T-cell (primary cell): ENCODE data around the gene AGPAT4. TPM values are rescaled to one million over a fixed set of nuclear protein-coding genes. Genes with fewer than 3 reads are reported as not detected.

Experiments
- ATAC-seq, 4 experiments: fragments of 200-7000 bp in 3 of 4; fragments of 150-1000 bp in 1 of 4; cut with Tn5 transposase; replicated peaks in 1 of 4; 1 replicate in 3 of 4; 2 replicates in 1 of 4; pipeline ENCODE4 v1.10.0; 2021; ENCODE audit warnings: moderate library complexity in 3 of 4, mild to moderate bottlenecking in 2 of 4, moderate number of reproducible peaks in 1 of 4
- CTCF ChIA-PET, 2 donors: fragments of 300-600 bp; sonication (Branson Sonifier 250); formaldehyde crosslinking; loops; one replicate each; lab custom pipeline; 2022; ENCODE audit warnings: antibody characterized with exemption in 2 of 2; lab: Charles Lee
- POLR2A ChIA-PET, 2 donors: fragments of 300-600 bp; sonication (Branson Sonifier 250); formaldehyde crosslinking; loops; one replicate each; lab custom pipeline; 2022; ENCODE audit warnings: antibody characterized with exemption in 2 of 2; lab: Charles Lee
- DNase-seq, 35 experiments: peaks; one replicate each; pipeline versions ENCODE4 v3.0.0 to v3.0.0-alpha.2; 2013 to 2023
- H3K27ac ChIP-seq: one replicate; pipeline ENCODE4 v1.5.1; 2013; ENCODE audit warnings: low read length
- H3K27me3 ChIP-seq, 2 experiments: replicated peaks in 1 of 2; 1 replicate in 1 of 2; 2 replicates in 1 of 2; pipeline versions ENCODE4 v1.6.1 to v1.7.0; 2013; ENCODE audit warnings: low read length in 1 of 2, mixed read lengths in 1 of 2; ENCODE audit not compliant: control insufficient read depth in 2 of 2, insufficient read depth in 2 of 2; ENCODE audit errors: extremely low read depth in 1 of 2
- H3K36me3 ChIP-seq, 2 donors: 1 replicate in 1 of 2; 2 replicates in 1 of 2; pipeline versions ENCODE4 v1.6.1 to v1.7.0; 2013; ENCODE audit warnings: low read length in 1 of 2; ENCODE audit not compliant: control insufficient read depth in 2 of 2, insufficient read depth in 1 of 2; ENCODE audit errors: extremely low read depth in 1 of 2
- H3K4me1 ChIP-seq, 2 experiments: 1 replicate in 1 of 2; 2 replicates in 1 of 2; pipeline versions ENCODE4 v1.6.1 to v1.7.0; 2013; ENCODE audit warnings: low read length in 2 of 2, mixed read lengths in 1 of 2; ENCODE audit not compliant: insufficient read depth in 2 of 2, control insufficient read depth in 1 of 2; ENCODE audit errors: extremely low read depth in 1 of 2
- H3K4me3 ChIP-seq, 2 donors: 1 replicate in 1 of 2; 2 replicates in 1 of 2; pipeline versions ENCODE4 v1.5.1 to v1.7.0; 2013; ENCODE audit warnings: mild to moderate bottlenecking in 2 of 2, low read length in 1 of 2, moderate library complexity in 1 of 2; ENCODE audit not compliant: control insufficient read depth in 1 of 2; ENCODE audit errors: extremely low read depth in 1 of 2
- H3K9me3 ChIP-seq: 2 replicates; pipeline ENCODE4 v1.7.0; 2013
- H3K27ac Mint-ChIP-seq, 2 donors: one replicate each; pipeline ENCODE4 v1.8.0; 2020 to 2021; ENCODE audit warnings: mild to moderate bottlenecking in 2 of 2, mixed read lengths in 2 of 2
- H3K27me3 Mint-ChIP-seq, 2 donors: one replicate each; pipeline ENCODE4 v1.8.0; 2021 to 2022; ENCODE audit warnings: mixed read lengths in 2 of 2
- H3K36me3 Mint-ChIP-seq: one replicate; pipeline ENCODE4 v1.8.0; 2021; ENCODE audit warnings: mixed read lengths
- H3K4me1 Mint-ChIP-seq, 3 donors: one replicate each; pipeline ENCODE4 v1.8.0; 2020 to 2022; ENCODE audit warnings: mixed read lengths in 3 of 3, mild to moderate bottlenecking in 1 of 3
- H3K4me3 Mint-ChIP-seq, 3 donors: one replicate each; pipeline ENCODE4 v1.8.0; 2020 to 2022; ENCODE audit warnings: mild to moderate bottlenecking in 3 of 3, mixed read lengths in 3 of 3, moderate library complexity in 3 of 3
- H3K9me3 Mint-ChIP-seq, 3 donors: one replicate each; pipeline ENCODE4 v1.8.0; 2020 to 2022; ENCODE audit warnings: mixed read lengths in 3 of 3
- WGBS: methylation state at CpG from one replicate; pipeline ENCODE4 v1.1.5; 2013; ENCODE audit warnings: missing lambda C conversion rate; ENCODE audit not compliant: insufficient coverage; 5-methylcytosine and 5-hydroxymethylcytosine counted together
- total RNA-seq, 35 experiments: library from RNA in 6 of 35; stranded (reverse) in 6 of 35; fragments of 120-200 nt in 1 of 35; gene quantifications; one replicate each; pipeline versions ENCODE4 v1.2.1 to v1.2.4 and lab custom pipeline; 2013 to 2026

Gene AGPAT4
- total RNA-seq, 5 donors from 2014 or later (not counting 1 experiment from before 2014, with no cell fraction given): 5.6 to 15.0 (median 6.3) TPM

DNA sequence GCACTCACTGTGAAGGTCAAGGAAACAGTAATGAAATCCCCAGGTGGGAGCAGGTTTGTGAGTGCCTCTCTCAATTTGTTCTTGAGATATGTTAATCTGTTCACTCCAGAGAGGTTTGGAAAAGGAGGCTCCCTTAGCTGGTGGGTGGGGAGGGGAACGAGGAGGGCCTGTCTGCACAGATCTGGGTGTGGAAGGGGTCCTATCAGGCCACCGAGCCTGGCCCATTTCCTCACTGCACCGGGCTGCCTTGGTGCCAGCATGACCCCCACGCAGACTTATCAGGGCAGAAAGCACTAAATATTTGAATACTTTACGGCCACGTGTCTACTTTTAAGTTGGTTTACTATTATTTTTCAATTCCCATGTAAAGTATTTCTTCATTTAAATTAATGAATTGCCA lies 8.3 kb downstream of the AGPAT4 start:
- Histone ChIP-seq H3K9me3 (no peaks in the 10 kb centered on the region), H3K4me1 (no peaks in the 10 kb centered on the region), H3K4me3 (no peak overlapping the region), H3K27ac (no peak overlapping the region), H3K27me3 (no peaks in the 10 kb centered on the region), H3K36me3 (peaks cover 0 to 3% of the 10 kb centered on the region in 2 donors)
- Mint-ChIP-seq H3K4me3 (no peak overlapping the region), H3K27ac (no peak overlapping the region), H3K27me3 (no peaks in the 10 kb centered on the region), H3K9me3 (no peaks in the 10 kb centered on the region), H3K36me3 (peaks cover 21% of the 10 kb centered on the region), H3K4me1 (peaks cover 0 to 2% (median 0%) of the 10 kb centered on the region in 3 donors)
- DNase-seq (no peak), ATAC-seq (no peak)
- POLR2A ChIA-PET: no interaction called here
- WGBS: 90% methylated on average over 2 of the region's 6 CpGs
- CTCF ChIA-PET: no interaction called here

DNA sequence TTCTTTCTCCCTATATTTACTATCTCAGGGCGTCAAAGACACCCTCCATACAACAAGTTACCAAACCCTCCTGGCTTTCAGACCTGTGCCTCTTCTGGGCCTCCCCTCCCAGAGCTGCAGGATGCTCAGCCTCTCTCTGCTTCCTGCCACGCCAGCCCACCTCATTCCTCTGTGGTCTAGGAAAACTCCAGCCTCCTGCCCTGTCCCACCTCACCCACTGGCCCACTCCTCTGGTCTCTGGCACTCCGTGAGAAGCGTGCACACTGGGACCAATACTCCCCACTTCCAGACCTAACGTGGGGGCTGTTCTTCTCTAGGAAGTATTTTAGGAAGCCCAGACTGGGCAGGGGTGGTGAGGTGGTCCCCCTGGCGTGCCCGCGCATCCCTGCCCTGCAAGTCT lies 9.7 kb downstream of the AGPAT4 start:
- 76% methylated on average over 5 of the region's 8 CpGs for WGBS
- no peaks in the 10 kb centered on the region for H3K27me3 Mint-ChIP-seq
- peaks cover 0 to 7% of the 10 kb centered on the region in 2 donors for H3K36me3 ChIP-seq
- no peak for ATAC-seq
- no peak overlapping the region for H3K4me3 ChIP-seq
- H3K4me1 Mint-ChIP-seq: no peaks in the 10 kb centered on the region
- H3K9me3 Mint-ChIP-seq: no peaks in the 10 kb centered on the region
- ChIA-PET POLR2A (no interaction called here), CTCF (no interaction called here)
- H3K27ac ChIP-seq: no peak overlapping the region
- no peaks in the 10 kb centered on the region for H3K27me3 ChIP-seq
- no peak overlapping the region for H3K4me3 Mint-ChIP-seq
- H3K9me3 ChIP-seq: no peaks in the 10 kb centered on the region
- H3K4me1 ChIP-seq: no peaks in the 10 kb centered on the region
- no peak for DNase-seq
- H3K36me3 Mint-ChIP-seq: peaks cover 18% of the 10 kb centered on the region
- H3K27ac Mint-ChIP-seq: no peak overlapping the region

DNA sequence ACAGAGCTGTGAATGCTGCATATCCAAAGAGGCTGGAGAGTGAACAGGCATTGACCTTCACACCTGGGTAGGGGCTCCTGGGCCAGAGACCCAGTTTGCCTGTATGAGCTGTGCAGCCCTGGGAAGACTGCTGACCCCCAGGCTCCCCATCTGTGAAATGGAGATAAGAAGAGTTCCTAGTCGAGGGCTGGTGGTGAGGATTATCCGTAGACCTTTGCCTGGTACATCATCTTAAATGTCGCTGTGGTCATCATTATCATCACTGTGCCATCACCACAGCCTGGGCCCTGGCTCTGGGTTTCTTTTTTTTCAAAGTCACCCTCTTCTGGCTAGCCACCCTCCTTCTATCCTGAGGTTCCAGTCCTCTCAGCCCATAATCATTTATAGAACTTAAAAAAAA lies 12.0 kb downstream of the AGPAT4 start:
- Histone ChIP-seq H3K27ac (no peak overlapping the region), H3K4me1 (no peaks in the 10 kb centered on the region), H3K9me3 (no peaks in the 10 kb centered on the region), H3K4me3 (no peak overlapping the region), H3K36me3 (peaks cover 0 to 7% of the 10 kb centered on the region in 2 donors), H3K27me3 (no peaks in the 10 kb centered on the region)
- 100% methylated on average over 1 of the region's 3 CpGs for WGBS
- Mint-ChIP-seq H3K27ac (no peak overlapping the region), H3K4me1 (no peaks in the 10 kb centered on the region), H3K9me3 (no peaks in the 10 kb centered on the region), H3K27me3 (no peaks in the 10 kb centered on the region), H3K36me3 (peaks cover 14% of the 10 kb centered on the region), H3K4me3 (no peak overlapping the region)
- ChIA-PET CTCF (no interaction called here), POLR2A (interaction anchor here (0.5 to 1.0 kb wide), 4 partner anchors 10 to 70 kb away, joined by 3 to 9 read pairs (median 4); partner anchors contain the start of gene AGPAT4 (in 1 of the 2))
- DNase-seq: no peak
- no peak for ATAC-seq

DNA sequence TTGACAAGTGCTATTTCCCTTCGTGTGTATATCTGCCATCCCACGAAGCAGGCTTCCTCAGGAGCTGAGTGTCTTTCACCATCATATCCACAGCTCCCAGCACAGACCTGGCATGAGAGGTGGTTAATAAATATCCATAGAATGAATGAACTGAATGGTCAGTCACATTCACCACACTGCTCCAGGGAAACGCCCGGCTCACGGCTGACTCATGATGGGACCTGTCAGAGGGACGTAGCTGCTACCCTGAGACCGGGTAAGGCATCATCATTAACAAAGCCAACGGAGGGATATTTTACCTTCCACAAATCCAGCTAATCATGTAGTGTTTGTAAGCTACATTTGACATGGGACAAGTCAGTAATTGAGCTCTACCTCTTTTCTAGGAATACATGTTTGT lies 12.5 kb downstream of the AGPAT4 start:
- DNase-seq (no peak), ATAC-seq (no peak)
- Mint-ChIP-seq H3K9me3 (no peaks in the 10 kb centered on the region), H3K27me3 (no peaks in the 10 kb centered on the region), H3K36me3 (peaks cover 16% of the 10 kb centered on the region), H3K4me3 (no peak overlapping the region), H3K27ac (no peak overlapping the region), H3K4me1 (no peaks in the 10 kb centered on the region)
- peaks cover 0 to 7% of the 10 kb centered on the region in 2 donors for H3K36me3 ChIP-seq
- CTCF ChIA-PET: no interaction called here
- no peaks in the 10 kb centered on the region for H3K27me3 ChIP-seq
- no CpG with 5 or more reads among the region's 8 CpGs for WGBS
- no peaks in the 10 kb centered on the region for H3K4me1 ChIP-seq
- no peaks in the 10 kb centered on the region for H3K9me3 ChIP-seq
- H3K4me3 ChIP-seq: no peak overlapping the region
- POLR2A ChIA-PET: interaction anchor here (0.5 to 1.4 kb wide), 4 partner anchors 10 to 69 kb away, joined by 3 to 9 read pairs (median 6); no protein-coding TSS in a partner anchor
- H3K27ac ChIP-seq: no peak overlapping the region

- H3K27ac Mint-ChIP-seq: no peak overlapping the region
These were observed 14.6 kb downstream of the AGPAT4 start for GRCh38 chr6:161259302-161259701.

GRCh38 chr6:161257793-161258457 lies 15.9 kb downstream of the AGPAT4 start:
- peaks cover 0 to 2% (median 0%) of the 10 kb centered on the region in 3 donors for H3K4me1 Mint-ChIP-seq
- POLR2A ChIA-PET: no interaction called here
- WGBS: 86% methylated on average over 3 of the region's 8 CpGs

More at GRCh38 chr6:161259302-161259701, 14.6 kb downstream of the AGPAT4 start:
- H3K4me1 ChIP-seq: no peaks in the 10 kb centered on the region
- no peak for ATAC-seq
- no peaks in the 10 kb centered on the region for H3K9me3 Mint-ChIP-seq
- ChIA-PET POLR2A (interaction anchor here in 1 of 2 donors (0.5 kb wide), 1 partner anchor 15 kb away, joined by 6 read pairs; the partner anchor contains the start of gene AGPAT4), CTCF (no interaction called here)
- H3K36me3 Mint-ChIP-seq: peaks cover 18% of the 10 kb centered on the region
- no peaks in the 10 kb centered on the region for H3K27me3 ChIP-seq
- 100% methylated on average over 1 of the region's 8 CpGs for WGBS
- no peak overlapping the region for H3K4me3 ChIP-seq
- no peaks in the 10 kb centered on the region for H3K9me3 ChIP-seq
- no peak for DNase-seq
- H3K27ac ChIP-seq: no peak overlapping the region
- no peak overlapping the region for H3K4me3 Mint-ChIP-seq
- peaks cover 0 to 7% of the 10 kb centered on the region in 2 donors for H3K36me3 ChIP-seq
- H3K4me1 Mint-ChIP-seq: peaks cover 0 to 2% (median 0%) of the 10 kb centered on the region in 3 donors
- no peaks in the 10 kb centered on the region for H3K27me3 Mint-ChIP-seq

More at GRCh38 chr6:161257793-161258457, 15.9 kb downstream of the AGPAT4 start:
- Histone ChIP-seq H3K4me1 (no peaks in the 10 kb centered on the region), H3K9me3 (no peaks in the 10 kb centered on the region), H3K36me3 (peaks cover 0 to 7% of the 10 kb centered on the region in 2 donors), H3K4me3 (no peak overlapping the region), H3K27ac (no peak overlapping the region), H3K27me3 (no peaks in the 10 kb centered on the region)
- peaks cover 18% of the 10 kb centered on the region for H3K36me3 Mint-ChIP-seq
- H3K4me3 Mint-ChIP-seq: no peak overlapping the region
- ATAC-seq (no peak), DNase-seq (no peak)
- no peak overlapping the region for H3K27ac Mint-ChIP-seq
- CTCF ChIA-PET: interaction anchor here in 1 of 2 donors (1.1 kb wide), 1 partner anchor 113 kb away, joined by 3 read pairs; no protein-coding TSS in a partner anchor
- no peaks in the 10 kb centered on the region for H3K27me3 Mint-ChIP-seq
- H3K9me3 Mint-ChIP-seq: no peaks in the 10 kb centered on the region
